Measurements from ENCODE around the gene GH2. TPM values are rescaled to one million over a fixed set of nuclear protein-coding genes. Genes with fewer than 3 reads are reported as not detected.
A peak's percentile ranks its signal among the peaks of the same experiment; 100 is the strongest.

Gene GH2
- total and polyA plus RNA-seq, 2 experiments from 2014 or later: 0.59 to 2.3 TPM

- Histone ChIP-seq H3K79me2 (replicated peaks; ENCODE audit: insufficient read depth) (no peaks in the 10 kb centered on the region), H3K4me2 (no peak overlapping the region), H3F3A (replicated peaks; ENCODE audit: low read depth) (no peaks in the 10 kb centered on the region), H3K27ac (ENCODE audit: low read depth) (no peak overlapping the region), H3K27me3 (ENCODE audit: insufficient read depth) (no peaks in the 10 kb centered on the region), H4K20me1 (replicated peaks; ENCODE audit: insufficient read depth) (no peaks in the 10 kb centered on the region), H3K9me2 (ENCODE audit: insufficient read depth) (no peaks in the 10 kb centered on the region), H3K4me3 (no peak overlapping the region), H2AFZ (peak overlapping the region; percentile 43; the same call in 1 of the 2 replicates), H3K4me1 (ENCODE audit: insufficient read depth) (peaks cover 14% of the 10 kb centered on the region; the same call in 1 of the 2 replicates), H3K36me3 (ENCODE audit: insufficient read depth) (no peaks in the 10 kb centered on the region)
- no peaks in the 10 kb centered on the region for H3K36me3 Mint-ChIP-seq (ENCODE audit: low read depth)
- TF ChIP-seq POLR2AphosphoS5 (IDR thresholded peaks at IDR 0.05; ENCODE audit: low read depth) (no peak), CREB1 (CRISPR knock-in tag; IDR thresholded peaks at IDR 0.05; ENCODE audit: low read depth) (no peak), REST (IDR thresholded peaks at IDR 0.05; ENCODE audit: unreplicated experiment) (no peak), ZNF114 (CRISPR knock-in tag; IDR thresholded peaks at IDR 0.05) (no peak), JUNB (IDR thresholded peaks at IDR 0.05; ENCODE audit: unreplicated experiment) (no peak)
- TF ChIP-seq, protein P1, sequence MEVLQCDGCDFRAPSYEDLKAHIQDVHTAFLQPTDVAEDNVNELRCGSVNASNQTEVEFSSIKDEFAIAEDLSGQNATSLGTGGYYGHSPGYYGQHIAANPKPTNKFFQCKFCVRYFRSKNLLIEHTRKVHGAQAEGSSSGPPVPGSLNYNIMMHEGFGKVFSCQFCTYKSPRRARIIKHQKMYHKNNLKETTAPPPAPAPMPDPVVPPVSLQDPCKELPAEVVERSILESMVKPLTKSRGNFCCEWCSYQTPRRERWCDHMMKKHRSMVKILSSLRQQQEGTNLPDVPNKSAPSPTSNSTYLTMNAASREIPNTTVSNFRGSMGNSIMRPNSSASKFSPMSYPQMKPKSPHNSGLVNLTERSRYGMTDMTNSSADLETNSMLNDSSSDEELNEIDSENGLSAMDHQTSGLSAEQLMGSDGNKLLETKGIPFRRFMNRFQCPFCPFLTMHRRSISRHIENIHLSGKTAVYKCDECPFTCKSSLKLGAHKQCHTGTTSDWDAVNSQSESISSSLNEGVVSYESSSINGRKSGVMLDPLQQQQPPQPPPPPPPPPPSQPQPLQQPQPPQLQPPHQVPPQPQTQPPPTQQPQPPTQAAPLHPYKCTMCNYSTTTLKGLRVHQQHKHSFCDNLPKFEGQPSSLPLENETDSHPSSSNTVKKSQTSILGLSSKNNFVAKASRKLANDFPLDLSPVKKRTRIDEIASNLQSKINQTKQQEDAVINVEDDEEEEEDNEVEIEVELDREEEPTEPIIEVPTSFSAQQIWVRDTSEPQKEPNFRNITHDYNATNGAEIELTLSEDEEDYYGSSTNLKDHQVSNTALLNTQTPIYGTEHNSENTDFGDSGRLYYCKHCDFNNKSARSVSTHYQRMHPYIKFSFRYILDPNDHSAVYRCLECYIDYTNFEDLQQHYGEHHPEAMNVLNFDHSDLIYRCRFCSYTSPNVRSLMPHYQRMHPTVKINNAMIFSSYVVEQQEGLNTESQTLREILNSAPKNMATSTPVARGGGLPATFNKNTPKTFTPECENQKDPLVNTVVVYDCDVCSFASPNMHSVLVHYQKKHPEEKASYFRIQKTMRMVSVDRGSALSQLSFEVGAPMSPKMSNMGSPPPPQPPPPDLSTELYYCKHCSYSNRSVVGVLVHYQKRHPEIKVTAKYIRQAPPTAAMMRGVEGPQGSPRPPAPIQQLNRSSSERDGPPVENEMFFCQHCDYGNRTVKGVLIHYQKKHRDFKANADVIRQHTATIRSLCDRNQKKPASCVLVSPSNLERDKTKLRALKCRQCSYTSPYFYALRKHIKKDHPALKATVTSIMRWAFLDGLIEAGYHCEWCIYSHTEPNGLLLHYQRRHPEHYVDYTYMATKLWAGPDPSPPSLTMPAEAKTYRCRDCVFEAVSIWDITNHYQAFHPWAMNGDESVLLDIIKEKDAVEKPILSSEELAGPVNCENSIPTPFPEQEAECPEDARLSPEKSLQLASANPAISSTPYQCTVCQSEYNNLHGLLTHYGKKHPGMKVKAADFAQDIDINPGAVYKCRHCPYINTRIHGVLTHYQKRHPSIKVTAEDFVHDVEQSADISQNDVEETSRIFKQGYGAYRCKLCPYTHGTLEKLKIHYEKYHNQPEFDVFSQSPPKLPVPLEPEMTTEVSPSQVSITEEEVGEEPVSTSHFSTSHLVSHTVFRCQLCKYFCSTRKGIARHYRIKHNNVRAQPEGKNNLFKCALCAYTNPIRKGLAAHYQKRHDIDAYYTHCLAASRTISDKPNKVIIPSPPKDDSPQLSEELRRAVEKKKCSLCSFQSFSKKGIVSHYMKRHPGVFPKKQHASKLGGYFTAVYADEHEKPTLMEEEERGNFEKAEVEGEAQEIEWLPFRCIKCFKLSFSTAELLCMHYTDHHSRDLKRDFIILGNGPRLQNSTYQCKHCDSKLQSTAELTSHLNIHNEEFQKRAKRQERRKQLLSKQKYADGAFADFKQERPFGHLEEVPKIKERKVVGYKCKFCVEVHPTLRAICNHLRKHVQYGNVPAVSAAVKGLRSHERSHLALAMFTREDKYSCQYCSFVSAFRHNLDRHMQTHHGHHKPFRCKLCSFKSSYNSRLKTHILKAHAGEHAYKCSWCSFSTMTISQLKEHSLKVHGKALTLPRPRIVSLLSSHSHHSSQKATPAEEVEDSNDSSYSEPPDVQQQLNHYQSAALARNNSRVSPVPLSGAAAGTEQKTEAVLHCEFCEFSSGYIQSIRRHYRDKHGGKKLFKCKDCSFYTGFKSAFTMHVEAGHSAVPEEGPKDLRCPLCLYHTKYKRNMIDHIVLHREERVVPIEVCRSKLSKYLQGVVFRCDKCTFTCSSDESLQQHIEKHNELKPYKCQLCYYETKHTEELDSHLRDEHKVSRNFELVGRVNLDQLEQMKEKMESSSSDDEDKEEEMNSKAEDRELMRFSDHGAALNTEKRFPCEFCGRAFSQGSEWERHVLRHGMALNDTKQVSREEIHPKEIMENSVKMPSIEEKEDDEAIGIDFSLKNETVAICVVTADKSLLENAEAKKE (CRISPR knock-in tag; IDR thresholded peaks at IDR 0.05): no peak
- H3K9me3 Mint-ChIP-seq: no peaks in the 10 kb centered on the region
- H3K27ac Mint-ChIP-seq: no peak overlapping the region
- no peak overlapping the region; the same call in 2 of the 3 replicates for H3K4me3 Mint-ChIP-seq
- H3K4me1 Mint-ChIP-seq: peaks cover 13% of the 10 kb centered on the region
- no peak for ATAC-seq
- DNase-seq (ENCODE audit: low spot score): no peak
- peaks cover 4% of the 10 kb centered on the region for H3K27me3 Mint-ChIP-seq (ENCODE audit: insufficient read depth, low read depth, poor library complexity)
Measured at GRCh38 chr17:63928172-63928666, 46.5 kb upstream of the GH2 start.

Measured in GM23338 (cell line).